Ectodermal cell (in vitro differentiated cells): ENCODE results near the gene GNG7.
"Not testable (repeated sequence)": the region's sequence is repeated elsewhere in the genome, so short reads cannot be mapped to it uniquely, and the experiment has no call there.

Source experiments
- H3K27ac ChIP-seq: 2 replicates; pipeline ENCODE4 v1.7.0; 2013; ENCODE audit warnings: mild to moderate bottlenecking, low read depth, low read length; ENCODE audit not compliant: insufficient read depth, poor library complexity, severe bottlenecking
- H3K27me3 ChIP-seq: 2 replicates; pipeline ENCODE4 v1.7.0; 2013; ENCODE audit warnings: mild to moderate bottlenecking, low read length; ENCODE audit not compliant: insufficient read depth, control insufficient read depth, poor library complexity, severe bottlenecking
- H3K36me3 ChIP-seq: one replicate; pipeline ENCODE4 v1.7.0; 2013; ENCODE audit warnings: low read length; ENCODE audit not compliant: control insufficient read depth, insufficient read depth
- H3K4me1 ChIP-seq: one replicate; pipeline ENCODE4 v1.7.0; 2013; ENCODE audit warnings: low read length; ENCODE audit not compliant: control insufficient read depth, insufficient read depth
- H3K4me3 ChIP-seq: 2 replicates; pipeline ENCODE4 v1.7.0; 2013; ENCODE audit warnings: low read depth, low read length, control low read depth; ENCODE audit not compliant: insufficient read depth
- H3K9me3 ChIP-seq: 2 replicates; pipeline ENCODE4 v1.7.0; 2013; ENCODE audit warnings: mild to moderate bottlenecking, low read length, moderate library complexity; ENCODE audit not compliant: control insufficient read depth
- WGBS, 2 experiments: methylation state at CpG; one replicate each; pipeline ENCODE4 v1.1.7; 2013; ENCODE audit warnings: missing lambda C conversion rate in 2 of 2; 5-methylcytosine and 5-hydroxymethylcytosine counted together

GNG7 gene

GRCh38 chr19:2659856-2660432 lies 42.5 kb downstream of the GNG7 start:
- Histone ChIP-seq H3K9me3 (no peaks in the 10 kb centered on the region), H3K27me3 (no peaks in the 10 kb centered on the region), H3K4me1 (no peaks in the 10 kb centered on the region), H3K27ac (no peak overlapping the region), H3K4me3 (no peak overlapping the region), H3K36me3 (no peaks in the 10 kb centered on the region)
- 78 to 89% methylated on average over 11 of the region's 11 CpGs for WGBS, 2 experiments

- H3K9me3 ChIP-seq = no peaks in the 10 kb centered on the region
- H3K27me3 ChIP-seq = no peaks in the 10 kb centered on the region
- H3K4me1 ChIP-seq = peaks cover 9% of the 10 kb centered on the region
- H3K27ac ChIP-seq = no peak overlapping the region
- WGBS, 2 experiments = 89 to 94% methylated on average over 9 of the region's 9 CpGs
- H3K4me3 ChIP-seq = no peak overlapping the region
- no peaks in the 10 kb centered on the region for H3K36me3 ChIP-seq
Measured at GRCh38 chr19:2656533-2656932, 46.0 kb downstream of the GNG7 start.

GRCh38 chr19:2653710-2654707 lies 48.5 kb downstream of the GNG7 start:
- H3K27ac ChIP-seq = no peak overlapping the region
- H3K4me3 ChIP-seq = no peak overlapping the region
- H3K36me3 ChIP-seq = no peaks in the 10 kb centered on the region
- peaks cover 9% of the 10 kb centered on the region for H3K4me1 ChIP-seq
- WGBS, 2 experiments = 21 to 22% methylated on average over 29 of the region's 29 CpGs
- H3K9me3 ChIP-seq = no peaks in the 10 kb centered on the region
- H3K27me3 ChIP-seq = no peaks in the 10 kb centered on the region

GRCh38 chr19:2653218-2653617 lies 49.3 kb downstream of the GNG7 start:
- H3K9me3 ChIP-seq = no peaks in the 10 kb centered on the region
- peaks cover 9% of the 10 kb centered on the region for H3K4me1 ChIP-seq
- no peaks in the 10 kb centered on the region for H3K27me3 ChIP-seq
- H3K4me3 ChIP-seq = no peak overlapping the region
- no peak overlapping the region for H3K27ac ChIP-seq
- WGBS, 2 experiments = 89% methylated on average over 9 of the region's 9 CpGs
- no peaks in the 10 kb centered on the region for H3K36me3 ChIP-seq

- no peaks in the 10 kb centered on the region for H3K27me3 ChIP-seq
- H3K27ac ChIP-seq = no peak overlapping the region
- 93 to 97% methylated on average over 6 to 7 of the region's 8 CpGs for WGBS, 2 experiments
- no peaks in the 10 kb centered on the region for H3K9me3 ChIP-seq
- no peak overlapping the region for H3K4me3 ChIP-seq
- H3K4me1 ChIP-seq = peaks cover 9% of the 10 kb centered on the region
- no peaks in the 10 kb centered on the region for H3K36me3 ChIP-seq
Measured at GRCh38 chr19:2652504-2653099, 49.9 kb downstream of the GNG7 start.

- not testable (repeated sequence) for H3K27me3 ChIP-seq, H3K4me3 ChIP-seq, H3K27ac ChIP-seq, H3K36me3 ChIP-seq, H3K9me3 ChIP-seq, H3K4me1 ChIP-seq
- WGBS, 2 experiments = 82 to 84% methylated on average over 7 of the region's 7 CpGs
Measured at GRCh38 chr19:2651002-2651733, 51.3 kb downstream of the GNG7 start.

GRCh38 chr19:2650515-2650914 lies 52.0 kb downstream of the GNG7 start:
- H3K4me3 ChIP-seq = no peak overlapping the region
- 86 to 87% methylated on average over 21 of the region's 21 CpGs for WGBS, 2 experiments
- H3K27me3 ChIP-seq = no peaks in the 10 kb centered on the region
- no peaks in the 10 kb centered on the region for H3K9me3 ChIP-seq
- no peaks in the 10 kb centered on the region for H3K36me3 ChIP-seq
- H3K4me1 ChIP-seq = peaks cover 9% of the 10 kb centered on the region
- H3K27ac ChIP-seq = no peak overlapping the region

GRCh38 chr19:2648528-2648937 lies 54.0 kb downstream of the GNG7 start:
- H3K9me3 ChIP-seq = no peaks in the 10 kb centered on the region
- no peak overlapping the region for H3K27ac ChIP-seq
- no peaks in the 10 kb centered on the region for H3K36me3 ChIP-seq
- H3K4me1 ChIP-seq = peaks cover under 1% of the 10 kb centered on the region
- no peak overlapping the region for H3K4me3 ChIP-seq
- no peaks in the 10 kb centered on the region for H3K27me3 ChIP-seq
- 52 to 57% methylated on average over 4 of the region's 4 CpGs for WGBS, 2 experiments

GRCh38 chr19:2648099-2648498 lies 54.4 kb downstream of the GNG7 start:
- Histone ChIP-seq H3K9me3 (no peaks in the 10 kb centered on the region), H3K27me3 (no peaks in the 10 kb centered on the region), H3K27ac (no peak overlapping the region), H3K36me3 (no peaks in the 10 kb centered on the region), H3K4me1 (no peaks in the 10 kb centered on the region), H3K4me3 (no peak overlapping the region)
- 52% methylated on average over 5 of the region's 5 CpGs for WGBS, 2 experiments
